Mononuclear cell (primary cell): Measurements from ENCODE around the gene RRP12. TPM values are rescaled to one million over a fixed set of nuclear protein-coding genes. Genes with fewer than 3 reads are reported as not detected.
"Not testable (repeated sequence)": the region's sequence is repeated elsewhere in the genome, so short reads cannot be mapped to it uniquely, and the experiment has no call there.

Experiments used
- H3K27me3 ChIP-seq: 2 replicates; pipeline ENCODE4 v1.6.0; 2011; ENCODE audit warnings: low read length, control low read depth; ENCODE audit not compliant: insufficient read depth
- H3K4me1 ChIP-seq: 2 replicates; pipeline ENCODE4 v1.5.1; 2011; ENCODE audit warnings: mild to moderate bottlenecking, low read length, control low read depth; ENCODE audit not compliant: insufficient read depth
- H3K4me3 ChIP-seq: 2 replicates; pipeline ENCODE4 v1.5.1; 2011; ENCODE audit warnings: mild to moderate bottlenecking, low read length, moderate library complexity
- H3K9me3 ChIP-seq: 2 replicates; pipeline ENCODE4 v1.5.1; 2011; ENCODE audit warnings: low read depth, mild to moderate bottlenecking, control low read depth, low read length
- total RNA-seq: library from RNA; depleted of rRNA; stranded (reverse); fragments of >200 nt; gene quantifications from one replicate; pipeline ENCODE4 v1.2.3, GENCODE V29; 2012

Gene RRP12
- total RNA-seq, 1 donor, result 37.8 TPM

DNA sequence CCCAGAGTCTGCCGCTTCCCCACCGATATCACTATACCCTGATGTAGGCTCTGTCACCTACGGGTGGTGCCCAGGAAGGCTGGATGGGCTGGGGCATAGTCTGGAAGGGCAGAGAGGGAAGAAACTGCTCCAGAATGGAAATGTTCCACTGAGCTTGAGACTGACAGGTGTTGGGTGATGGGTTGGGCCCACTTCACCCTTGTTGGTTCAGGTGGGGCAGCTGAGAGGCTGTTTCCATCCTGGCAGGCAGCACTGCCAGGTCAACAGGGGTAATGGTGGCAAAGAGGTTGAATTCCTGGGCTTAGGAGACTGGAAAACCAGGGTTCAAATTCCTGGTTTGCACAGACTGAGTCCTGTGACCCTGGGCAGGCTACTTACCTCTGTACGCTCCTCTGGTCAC is 38.1 kb downstream of the RRP12 start:
- Histone ChIP-seq H3K4me3 (no peak overlapping the region), H3K4me1 (peaks cover 77% of the 10 kb centered on the region), H3K9me3 (no peaks in the 10 kb centered on the region), H3K27me3 (no peaks in the 10 kb centered on the region)

DNA sequence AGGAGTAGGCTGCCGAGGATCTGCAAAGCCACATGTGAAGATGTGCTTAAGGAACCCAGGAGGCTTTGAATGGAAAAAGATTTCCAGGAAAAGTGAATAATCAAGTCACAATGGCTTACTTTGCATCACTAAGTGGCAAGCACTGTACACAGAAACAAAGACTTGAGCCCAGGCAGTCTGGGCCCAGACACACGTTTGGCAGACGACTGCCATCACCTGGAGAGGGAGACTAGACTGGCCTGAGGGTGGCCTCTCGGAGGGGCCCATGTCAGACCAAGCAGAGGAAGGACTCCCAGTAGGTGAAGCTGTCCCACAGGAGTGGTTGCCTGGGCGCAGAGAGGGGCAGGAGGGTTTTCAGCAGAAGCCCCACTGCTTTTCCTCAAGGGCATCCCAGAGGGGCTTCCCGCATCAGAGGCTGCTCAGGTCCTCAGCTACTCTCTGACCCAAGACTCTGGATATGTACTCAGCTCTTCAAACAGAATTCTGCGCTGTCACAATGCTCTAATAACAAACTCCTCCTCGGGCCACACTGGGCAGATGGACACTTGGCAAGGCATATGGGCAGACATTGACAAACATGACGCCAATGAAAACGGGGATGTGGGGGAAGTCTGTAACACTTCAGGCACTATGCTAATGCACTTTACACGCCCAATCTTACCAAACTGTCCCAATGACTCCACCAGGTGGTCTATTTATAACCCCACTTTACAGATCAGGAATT is 38.7 kb downstream of the RRP12 start:
- Histone ChIP-seq H3K27me3 (no peaks in the 10 kb centered on the region), H3K4me3 (no peak overlapping the region), H3K4me1 (peaks cover 74% of the 10 kb centered on the region), H3K9me3 (no peaks in the 10 kb centered on the region)

DNA sequence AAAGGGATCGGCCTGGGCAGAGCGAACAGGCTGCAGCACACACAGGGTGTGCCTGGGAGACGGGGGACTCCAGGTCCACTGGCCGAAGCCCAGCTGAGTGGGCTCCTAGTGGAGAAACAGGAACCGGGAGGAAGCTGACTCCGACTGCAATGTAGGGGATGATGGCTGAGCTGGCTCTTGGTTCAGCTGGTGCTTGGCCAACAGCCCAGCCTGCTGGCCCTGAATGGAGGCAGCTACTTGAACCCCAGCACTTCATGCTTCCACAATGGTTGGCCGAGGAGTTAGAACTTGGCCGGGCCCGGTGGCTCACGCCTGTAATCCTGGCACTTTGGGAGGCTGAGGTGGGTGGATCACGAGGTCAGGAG is 39.6 kb downstream of the RRP12 start:
- H3K9me3 ChIP-seq, result no peaks in the 10 kb centered on the region
- H3K4me1 ChIP-seq, result peaks cover 74% of the 10 kb centered on the region
- no peaks in the 10 kb centered on the region for H3K27me3 ChIP-seq
- H3K4me3 ChIP-seq, result no peak overlapping the region

DNA sequence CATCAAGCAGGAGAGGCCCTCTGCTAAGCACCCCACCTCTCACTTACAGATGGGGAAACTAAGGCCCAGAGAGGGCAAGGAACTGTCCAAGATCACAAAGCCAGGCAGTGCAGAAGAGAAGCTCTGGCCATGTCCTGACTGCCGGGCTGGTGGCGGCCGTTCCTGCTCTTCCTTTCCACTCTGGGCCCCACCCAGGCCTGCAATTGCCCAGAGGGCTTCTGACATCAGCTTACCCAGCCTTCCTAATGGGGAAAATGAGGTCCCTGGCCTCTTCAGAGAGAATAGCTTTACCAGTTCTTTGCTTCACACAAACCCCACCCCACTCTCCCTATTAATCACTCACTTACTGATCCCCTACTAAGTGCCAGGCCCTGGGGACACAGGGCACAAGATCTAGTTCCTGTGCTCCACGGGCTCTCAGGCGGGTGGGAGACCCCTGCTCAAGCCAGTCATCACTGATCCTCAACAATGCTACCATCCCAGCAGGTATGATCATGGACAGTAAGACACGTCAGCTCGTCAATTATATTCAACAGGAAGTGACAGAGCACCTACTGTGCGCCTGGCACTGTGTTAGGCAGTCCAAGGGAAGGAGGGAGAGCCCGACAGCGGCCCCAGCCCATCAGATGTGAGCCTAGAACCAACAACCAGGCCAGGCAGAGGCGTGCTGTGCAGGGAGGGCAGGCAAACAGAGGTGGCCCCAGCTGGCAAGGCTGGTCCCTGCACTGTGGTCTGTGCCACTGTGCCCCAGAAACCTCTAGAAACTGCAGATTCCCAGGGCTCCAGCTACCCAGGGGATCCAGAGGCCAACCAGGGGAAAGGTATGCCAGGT is 40.2 kb downstream of the RRP12 start:
- H3K9me3 ChIP-seq, result no peaks in the 10 kb centered on the region
- no peaks in the 10 kb centered on the region for H3K27me3 ChIP-seq
- H3K4me3 ChIP-seq, result no peak overlapping the region
- H3K4me1 ChIP-seq, result peaks cover 74% of the 10 kb centered on the region

DNA sequence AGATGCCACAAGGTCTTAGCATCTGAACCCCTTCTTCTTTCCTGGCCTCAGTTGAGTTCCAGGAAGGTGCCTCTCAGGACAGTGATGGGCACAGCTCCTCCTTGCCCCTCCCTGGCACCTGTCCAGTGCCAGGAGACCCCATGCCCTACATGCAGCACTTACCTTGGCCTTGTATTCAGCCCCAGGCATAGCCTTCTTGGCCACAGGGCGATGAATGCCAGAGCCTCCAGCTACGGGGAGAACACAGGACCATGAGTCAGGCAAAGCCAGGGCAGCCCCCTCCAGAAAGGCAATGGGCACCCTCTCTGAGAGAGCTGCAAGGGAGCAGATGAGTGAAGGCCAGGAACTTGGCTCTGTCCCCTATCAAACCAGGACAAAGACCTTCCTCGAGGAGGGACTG is 42.4 kb downstream of the RRP12 start:
- peaks cover 76% of the 10 kb centered on the region for H3K4me1 ChIP-seq
- no peak overlapping the region for H3K4me3 ChIP-seq
- H3K9me3 ChIP-seq, result no peaks in the 10 kb centered on the region
- H3K27me3 ChIP-seq, result no peaks in the 10 kb centered on the region

DNA sequence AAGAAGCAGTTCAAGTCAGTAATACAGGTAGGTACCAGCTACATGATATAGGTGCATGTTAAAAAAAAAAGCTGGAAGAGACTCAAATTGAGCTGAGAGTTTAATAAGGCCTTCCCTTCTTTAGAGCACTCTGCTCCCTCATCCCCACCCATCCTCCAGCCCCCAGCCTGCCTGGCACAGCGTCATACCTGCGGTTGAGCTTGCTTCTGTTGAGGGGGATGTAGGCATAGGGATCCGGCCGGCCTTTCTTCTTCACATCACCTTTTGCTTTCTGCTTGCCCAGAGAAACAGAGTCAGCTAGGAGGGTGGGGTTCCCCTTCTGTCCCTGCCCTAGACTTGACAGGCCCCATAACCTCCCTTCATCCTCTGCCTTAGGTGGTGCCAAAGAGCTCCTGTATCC is 42.8 kb downstream of the RRP12 start:
- H3K9me3 ChIP-seq, result no peaks in the 10 kb centered on the region
- H3K4me1 ChIP-seq, result peaks cover 76% of the 10 kb centered on the region
- no peaks in the 10 kb centered on the region for H3K27me3 ChIP-seq
- H3K4me3 ChIP-seq, result no peak overlapping the region

DNA sequence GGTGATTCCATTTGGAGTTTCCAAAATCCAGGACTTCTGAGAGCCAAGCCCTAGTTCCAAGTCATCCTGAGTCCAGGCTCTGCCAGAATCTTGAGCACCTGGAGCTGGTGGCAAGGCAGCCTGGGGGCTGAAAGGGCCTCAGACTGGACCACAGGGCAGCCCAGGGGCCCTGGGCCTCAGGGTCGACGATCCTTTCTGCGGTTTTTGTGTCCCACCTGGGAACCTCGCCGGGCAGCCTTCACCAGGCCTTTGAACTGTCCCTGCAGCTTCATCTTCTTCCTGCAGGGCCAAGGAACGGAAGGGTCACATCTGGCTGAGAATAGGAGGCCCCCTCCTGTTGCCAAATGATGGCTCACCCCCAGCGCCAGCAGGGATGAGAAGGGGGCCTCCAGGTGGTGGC is 44.2 kb downstream of the RRP12 start:
- Histone ChIP-seq H3K27me3 (no peaks in the 10 kb centered on the region), H3K9me3 (no peaks in the 10 kb centered on the region), H3K4me1 (peaks cover 69% of the 10 kb centered on the region), H3K4me3 (no peak overlapping the region)

DNA sequence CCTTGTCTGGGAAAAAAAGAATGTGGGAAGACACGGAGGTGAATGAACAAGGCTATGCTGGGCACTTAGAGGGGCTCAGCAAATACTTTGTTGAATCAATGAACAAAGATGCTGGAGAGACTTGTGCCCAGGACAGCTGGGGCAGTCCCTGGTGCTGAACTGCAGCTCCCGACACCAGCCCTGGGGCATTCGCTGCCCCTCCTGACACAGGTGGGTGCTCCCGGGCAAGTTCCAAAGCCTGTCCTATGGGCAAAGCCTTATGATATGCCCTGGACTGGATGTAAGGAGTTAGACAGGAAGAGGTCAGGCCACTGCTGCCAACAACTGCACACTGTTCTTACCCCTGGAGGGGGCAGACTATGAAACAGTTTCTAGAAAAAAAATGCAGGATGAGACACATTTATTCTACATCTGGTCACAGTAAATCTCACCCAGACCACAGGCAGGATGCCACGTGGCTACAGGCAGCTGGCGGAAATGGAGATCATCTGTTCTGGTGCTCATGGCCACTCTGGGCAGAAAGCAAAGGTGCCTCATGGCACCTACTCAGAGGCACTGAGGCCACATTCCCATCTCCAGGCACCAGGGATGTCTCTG is 44.7 kb downstream of the RRP12 start:
- Histone ChIP-seq H3K27me3 (no peaks in the 10 kb centered on the region), H3K4me3 (no peak overlapping the region), H3K4me1 (peaks cover 68% of the 10 kb centered on the region), H3K9me3 (no peaks in the 10 kb centered on the region)

DNA sequence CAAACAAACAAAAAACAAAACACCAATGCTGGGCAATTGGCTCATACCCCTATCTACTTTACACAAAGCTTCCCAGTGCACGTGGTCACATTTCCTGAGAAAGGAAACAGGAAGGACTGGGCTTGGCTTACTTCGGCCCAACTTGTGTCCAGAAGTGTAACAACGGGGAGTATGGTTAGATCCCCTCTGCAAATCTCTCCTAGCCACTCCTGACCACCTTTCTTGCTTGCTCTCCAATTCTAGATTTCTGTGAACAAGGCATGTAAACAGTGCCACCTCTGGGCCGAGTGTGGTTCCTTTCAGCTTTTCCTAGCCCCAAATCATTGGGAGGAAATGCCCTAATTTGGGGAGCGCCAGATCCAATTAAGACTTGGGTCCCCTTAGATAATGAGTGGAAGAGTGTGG is 45.6 kb downstream of the RRP12 start:
- H3K4me1 ChIP-seq, result peaks cover 64% of the 10 kb centered on the region
- no peak overlapping the region for H3K4me3 ChIP-seq
- H3K27me3 ChIP-seq, result no peaks in the 10 kb centered on the region
- H3K9me3 ChIP-seq, result no peaks in the 10 kb centered on the region

DNA sequence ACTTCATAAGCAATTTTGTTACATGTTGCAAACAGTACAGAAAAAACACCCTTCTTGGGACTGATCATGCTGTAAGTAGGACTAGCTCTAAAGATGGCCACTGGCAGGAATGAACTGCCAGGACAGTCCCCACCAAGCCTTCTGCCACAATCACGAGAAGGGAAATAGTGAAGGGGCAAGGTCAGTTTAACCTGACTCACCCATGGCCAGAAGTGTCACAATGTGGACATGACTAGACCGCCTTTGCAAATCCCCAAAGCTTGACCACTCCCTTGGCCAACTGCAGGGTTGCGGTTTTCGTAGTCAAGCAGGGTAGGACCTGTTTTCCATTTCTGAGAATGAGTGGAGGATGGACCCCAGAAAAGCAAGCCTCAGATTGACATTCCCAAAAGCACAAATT is 47.2 kb downstream of the RRP12 start:
- H3K4me3 ChIP-seq, result no peak overlapping the region
- no peaks in the 10 kb centered on the region for H3K27me3 ChIP-seq
- H3K9me3 ChIP-seq, result no peaks in the 10 kb centered on the region
- peaks cover 54% of the 10 kb centered on the region for H3K4me1 ChIP-seq

DNA sequence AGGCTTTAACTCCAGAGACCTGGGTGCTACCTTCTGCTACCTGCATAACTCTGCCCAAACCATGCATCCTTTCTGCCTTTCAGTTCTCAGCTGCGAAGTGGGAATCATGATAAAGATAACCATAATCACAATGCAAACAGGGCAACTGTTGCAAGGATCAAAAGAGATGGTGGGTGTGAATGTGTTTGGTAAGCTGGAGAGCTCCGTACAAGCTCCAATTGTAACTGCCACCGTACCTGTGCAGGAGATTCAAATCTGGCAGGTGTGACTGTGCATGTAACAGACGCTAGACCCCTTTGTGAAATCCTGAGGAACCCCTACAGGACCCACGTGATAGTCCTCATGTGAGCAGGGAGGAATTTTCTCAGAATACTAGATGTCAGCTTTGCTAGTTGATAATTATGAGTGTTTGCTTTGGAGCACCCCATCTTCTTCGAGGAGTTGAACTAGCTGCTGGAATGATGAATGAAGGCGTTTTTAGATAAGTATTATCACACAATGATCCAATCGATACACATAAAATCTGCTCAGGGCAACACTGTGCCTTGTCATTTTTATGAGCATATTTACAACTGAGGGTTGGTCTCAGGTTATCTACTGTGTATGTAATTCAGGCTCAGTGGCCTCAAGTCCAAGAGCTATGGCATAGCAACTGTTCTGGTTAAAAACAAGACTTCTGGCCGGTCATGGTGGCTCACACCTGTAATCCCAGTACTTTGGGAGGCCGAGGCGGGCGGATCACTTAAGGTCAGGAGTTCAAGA is 51.2 kb downstream of the RRP12 start:
- Histone ChIP-seq H3K27me3 (no peaks in the 10 kb centered on the region), H3K9me3 (no peaks in the 10 kb centered on the region), H3K4me3 (no peak overlapping the region), H3K4me1 (peaks cover 26% of the 10 kb centered on the region)

DNA sequence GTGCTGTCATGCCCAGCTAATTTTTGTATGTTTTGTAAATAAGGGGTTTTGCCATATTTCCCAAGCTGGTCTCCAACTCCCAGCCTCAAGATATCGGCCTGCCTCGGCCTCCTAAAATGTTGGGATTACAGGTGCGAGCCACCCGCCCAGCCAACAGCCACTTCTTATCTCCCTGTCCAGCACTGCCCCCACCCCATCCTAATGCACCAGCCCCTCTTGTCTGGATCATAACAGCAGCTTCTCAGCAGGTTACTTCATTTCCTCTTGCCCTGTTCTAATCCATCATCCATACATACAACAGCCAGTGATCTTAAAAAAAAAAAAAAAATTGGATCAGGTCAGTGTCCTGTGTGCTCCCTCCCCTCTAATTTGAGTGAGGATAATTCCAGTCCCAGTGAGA is 53.8 kb downstream of the RRP12 start:
- Histone ChIP-seq H3K9me3 (no peaks in the 10 kb centered on the region), H3K27me3 (no peaks in the 10 kb centered on the region), H3K4me1 (peaks cover 4% of the 10 kb centered on the region), H3K4me3 (no peak overlapping the region)

DNA sequence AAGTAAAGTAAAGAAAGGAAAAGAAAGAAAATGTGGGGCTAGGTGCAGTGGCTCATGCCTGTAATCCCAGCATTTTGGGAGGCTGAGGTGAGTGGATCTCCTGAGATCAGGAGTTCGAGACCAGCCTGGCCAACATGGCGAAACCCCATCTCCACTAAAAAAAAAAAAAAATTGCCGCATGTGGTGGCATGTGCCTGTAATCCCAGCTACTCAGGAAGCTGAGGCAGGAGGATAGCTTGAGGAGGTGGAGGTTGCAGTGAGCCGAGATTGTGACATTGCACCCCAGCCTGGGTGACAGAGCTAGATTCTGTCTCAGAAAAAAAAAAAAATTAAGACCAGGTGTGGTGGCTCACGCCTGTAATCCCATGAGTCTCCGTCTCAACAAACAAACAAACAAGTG is 57.5 kb downstream of the RRP12 start:
- not testable (repeated sequence) for H3K9me3 ChIP-seq, H3K4me1 ChIP-seq, H3K27me3 ChIP-seq, H3K4me3 ChIP-seq

DNA sequence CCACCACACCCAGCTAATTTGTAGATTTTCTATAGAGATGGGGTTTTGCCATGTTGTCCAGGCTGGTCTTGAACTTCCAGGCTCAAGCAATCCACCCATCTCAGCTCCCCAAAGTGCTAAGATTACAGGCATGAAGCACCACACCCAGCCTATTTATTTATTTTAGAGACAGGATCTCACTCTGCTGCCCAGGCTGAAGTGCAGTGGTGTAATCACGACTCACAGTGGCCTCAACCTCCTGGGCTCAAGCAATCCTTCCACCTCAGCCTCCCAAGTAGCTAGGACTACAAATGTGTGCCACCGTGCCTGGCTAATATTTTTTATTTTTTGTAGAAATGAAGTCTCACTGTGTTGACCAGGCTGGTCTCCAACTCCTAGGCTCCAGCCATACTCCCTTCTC is 59.7 kb downstream of the RRP12 start:
- Histone ChIP-seq H3K4me1 (peaks cover 6% of the 10 kb centered on the region), H3K9me3 (no peaks in the 10 kb centered on the region), H3K27me3 (no peaks in the 10 kb centered on the region), H3K4me3 (no peak overlapping the region)

DNA sequence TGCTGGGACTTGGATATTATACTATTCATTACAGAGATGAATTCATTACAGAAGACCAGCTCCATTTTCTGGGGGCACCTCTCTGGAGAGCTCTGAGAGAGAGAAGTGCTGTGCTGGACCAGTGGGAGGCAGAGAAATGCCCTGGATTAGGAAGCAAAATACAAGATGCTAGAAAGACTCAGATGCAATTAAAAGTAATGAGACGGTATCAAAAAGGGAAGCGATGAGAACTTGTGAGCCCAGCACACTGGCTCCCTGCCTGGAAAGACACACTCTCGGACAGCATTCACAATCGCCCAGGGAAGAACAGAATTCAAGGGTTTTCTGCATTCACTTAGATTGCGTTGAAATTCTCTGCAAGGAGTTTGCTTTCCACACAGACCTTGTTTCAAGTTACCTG is 63.1 kb downstream of the RRP12 start:
- no peaks in the 10 kb centered on the region for H3K9me3 ChIP-seq
- H3K27me3 ChIP-seq, result no peaks in the 10 kb centered on the region
- H3K4me3 ChIP-seq, result no peak overlapping the region
- H3K4me1 ChIP-seq, result peaks cover 20% of the 10 kb centered on the region
